Prostate gland (tissue), 2 donors: ENCODE measurements around the gene SEPTIN5. TPM values are rescaled to one million over a fixed set of nuclear protein-coding genes. Genes with fewer than 3 reads are reported as not detected.

Source experiments
- DNase-seq: peaks from one replicate; pipeline ENCODE4 v3.0.0-alpha.2; 2019; ENCODE audit warnings: low spot score
- H3K27ac ChIP-seq, 2 donors: fragments of 200-600 bp; sonication (generic); 2 replicates each; pipeline ENCODE4 v1.5.1; 2017 to 2019
- H3K27me3 ChIP-seq: fragments of 200-600 bp; sonication (generic); replicated peaks from 2 replicates; pipeline ENCODE4 v1.5.1; 2019; ENCODE audit not compliant: insufficient read depth
- H3K36me3 ChIP-seq, 2 donors: fragments of 200-600 bp; sonication (generic); 1 replicate in 1 of 2; 2 replicates in 1 of 2; pipeline versions ENCODE4 v1.5.1 to v1.8.1; 2017 to 2019
- H3K4me1 ChIP-seq: fragments of 200-600 bp; sonication (generic); replicated peaks from 2 replicates; pipeline ENCODE4 v1.5.1; 2019
- H3K4me3 ChIP-seq, 2 donors: fragments of 200-600 bp; sonication (generic); 2 replicates each; pipeline ENCODE4 v1.5.1; 2017 to 2019
- H3K9me3 ChIP-seq: fragments of 200-600 bp; sonication (generic); 2 replicates; pipeline ENCODE4 v1.5.1; 2017
- POLR2A ChIP-seq: fragments of 450-650 bp; IDR thresholded peaks from one replicate; pipeline ENCODE4 v1.6.1; 2016; ENCODE audit warnings: antibody characterized with exemption, mild to moderate bottlenecking
- POLR2AphosphoS5 ChIP-seq: sonication (generic); formaldehyde crosslinking; IDR thresholded peaks from one replicate; pipeline ENCODE4 v1.6.1; 2017; ENCODE audit warnings: antibody characterized with exemption
- WGBS: methylation state at CpG from one replicate; pipeline ENCODE4 v1.1.5; 2018; 5-methylcytosine and 5-hydroxymethylcytosine counted together
- intact Hi-C: fragments of 100-400 bp; cut with DNase I; formaldehyde crosslinking; loops from one replicate; pipeline ENCODE4 v1.14.2; 2022
- total RNA-seq, 2 donors: library from RNA; depleted of rRNA; stranded (reverse); fragments of >200 nt; gene quantifications; one replicate each; pipeline ENCODE4 v1.1.0, GENCODE V29; 2016
- TF ChIP-seq, protein P1 (sequence below), 4 experiments: fragments of 200-600 bp in 2 of 4; fragments of 450-650 bp in 2 of 4; sonication (generic) in 2 of 4; IDR thresholded peaks; 1 replicate in 3 of 4; 2 replicates in 1 of 4; pipeline ENCODE4 v1.5.1; 2016 to 2019; ENCODE audit warnings: antibody characterized with exemption in 4 of 4, mild to moderate bottlenecking in 2 of 4, moderate library complexity in 2 of 4

The SEPTIN5 gene
- total RNA-seq, 2 donors from 2014 or later = 17.1 to 96.2 TPM

DNA sequence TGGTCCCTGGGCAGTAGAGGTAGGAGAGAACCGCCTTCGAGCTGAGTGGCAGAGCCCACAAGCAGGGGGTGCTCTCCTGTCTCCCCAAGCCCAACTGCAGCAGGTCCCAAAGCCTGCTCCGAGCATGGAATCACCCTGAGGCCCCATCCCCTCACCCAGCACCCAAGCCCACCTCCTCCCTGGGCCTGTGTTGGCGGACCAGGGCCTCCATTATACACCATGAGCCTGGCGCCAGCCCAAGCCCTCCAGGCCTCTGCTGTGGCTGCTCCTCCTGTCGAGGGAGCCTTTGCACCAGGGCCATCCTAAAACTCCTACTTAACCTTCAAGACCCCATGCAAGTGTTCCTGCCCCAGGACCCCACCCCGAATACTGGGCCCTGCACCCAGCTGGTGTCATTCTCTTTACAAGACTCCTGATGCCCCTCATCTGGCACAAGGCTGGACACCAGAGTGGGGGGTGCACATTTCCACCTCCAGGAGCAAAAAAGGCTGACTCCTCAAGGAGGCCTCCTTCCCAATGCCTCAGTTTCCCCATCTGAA lies 25.7 kb downstream of the SEPTIN5 start:
- no peak for DNase-seq
- 87% methylated on average over 4 of the region's 7 CpGs for WGBS
- Histone ChIP-seq H3K4me3 (no peak overlapping the region), H3K9me3 (no peaks in the 10 kb centered on the region), H3K27me3 (no peaks in the 10 kb centered on the region), H3K27ac (no peak overlapping the region), H3K36me3 (no peaks in the 10 kb centered on the region), H3K4me1 (no peaks in the 10 kb centered on the region)
- intact Hi-C loops = no loop called here
- TF ChIP-seq POLR2A (no peak), POLR2AphosphoS5 (no peak)
- TF ChIP-seq, protein P1, sequence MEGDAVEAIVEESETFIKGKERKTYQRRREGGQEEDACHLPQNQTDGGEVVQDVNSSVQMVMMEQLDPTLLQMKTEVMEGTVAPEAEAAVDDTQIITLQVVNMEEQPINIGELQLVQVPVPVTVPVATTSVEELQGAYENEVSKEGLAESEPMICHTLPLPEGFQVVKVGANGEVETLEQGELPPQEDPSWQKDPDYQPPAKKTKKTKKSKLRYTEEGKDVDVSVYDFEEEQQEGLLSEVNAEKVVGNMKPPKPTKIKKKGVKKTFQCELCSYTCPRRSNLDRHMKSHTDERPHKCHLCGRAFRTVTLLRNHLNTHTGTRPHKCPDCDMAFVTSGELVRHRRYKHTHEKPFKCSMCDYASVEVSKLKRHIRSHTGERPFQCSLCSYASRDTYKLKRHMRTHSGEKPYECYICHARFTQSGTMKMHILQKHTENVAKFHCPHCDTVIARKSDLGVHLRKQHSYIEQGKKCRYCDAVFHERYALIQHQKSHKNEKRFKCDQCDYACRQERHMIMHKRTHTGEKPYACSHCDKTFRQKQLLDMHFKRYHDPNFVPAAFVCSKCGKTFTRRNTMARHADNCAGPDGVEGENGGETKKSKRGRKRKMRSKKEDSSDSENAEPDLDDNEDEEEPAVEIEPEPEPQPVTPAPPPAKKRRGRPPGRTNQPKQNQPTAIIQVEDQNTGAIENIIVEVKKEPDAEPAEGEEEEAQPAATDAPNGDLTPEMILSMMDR (IDR thresholded peaks at IDR 0.05) = no peak

DNA sequence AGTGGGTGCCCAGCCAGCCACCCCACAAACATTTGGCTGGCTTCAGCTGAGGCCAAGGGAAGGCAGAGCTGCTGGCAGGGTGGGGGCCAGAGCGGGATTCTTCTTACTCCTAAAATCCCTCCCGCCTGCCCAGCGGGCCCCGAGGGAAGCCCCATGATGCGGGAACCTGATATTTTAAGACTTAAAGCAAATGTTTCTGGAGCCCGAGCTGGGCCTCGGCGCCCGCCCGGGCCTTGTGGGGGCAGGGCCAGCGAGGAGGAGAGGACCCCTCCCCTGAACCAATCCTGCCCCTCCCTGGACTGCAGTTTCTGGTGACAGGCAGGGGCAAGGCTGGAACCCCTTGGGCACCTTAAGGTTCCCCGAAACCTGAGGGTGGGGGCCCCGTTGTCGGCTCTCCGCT lies 26.3 kb downstream of the SEPTIN5 start:
- H3K4me1 ChIP-seq = no peaks in the 10 kb centered on the region
- H3K36me3 ChIP-seq = no peaks in the 10 kb centered on the region
- H3K27me3 ChIP-seq = no peaks in the 10 kb centered on the region
- H3K27ac ChIP-seq = no peak overlapping the region
- no peaks in the 10 kb centered on the region for H3K9me3 ChIP-seq
- no peak overlapping the region for H3K4me3 ChIP-seq
- 89% methylated on average over 15 of the region's 15 CpGs for WGBS
- intact Hi-C loops = no loop called here
- no peak for DNase-seq
- TF ChIP-seq, protein P1 (IDR thresholded peaks at IDR 0.05) = no peak
- no peak for TF ChIP-seq POLR2A
- no peak for TF ChIP-seq POLR2AphosphoS5

DNA sequence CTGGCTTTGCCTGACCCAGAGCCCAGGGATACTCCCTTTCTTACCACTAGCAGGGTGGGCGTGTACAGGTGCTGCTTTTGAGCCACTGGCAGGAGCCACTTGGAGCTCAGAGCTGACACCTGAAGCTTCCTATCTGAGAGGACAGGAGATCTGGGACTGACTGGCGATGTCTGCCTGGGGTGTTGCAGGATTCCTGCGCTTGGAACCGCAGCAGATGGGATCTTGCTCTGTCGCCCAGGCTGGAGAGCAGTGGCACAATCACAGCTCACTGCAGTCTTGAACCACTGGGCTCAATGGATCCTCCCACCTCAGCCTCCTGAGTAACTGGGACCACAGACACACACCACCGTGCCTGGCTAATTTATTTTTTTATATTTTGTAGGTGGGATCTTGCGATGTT lies 26.8 kb downstream of the SEPTIN5 start:
- TF ChIP-seq POLR2A = no peak
- TF ChIP-seq POLR2AphosphoS5 = no peak
- TF ChIP-seq, protein P1 (IDR thresholded peaks at IDR 0.05) = no peak
- no peak for DNase-seq
- Histone ChIP-seq H3K9me3 (no peaks in the 10 kb centered on the region), H3K4me3 (no peak overlapping the region), H3K27ac (no peak overlapping the region), H3K36me3 (no peaks in the 10 kb centered on the region), H3K4me1 (no peaks in the 10 kb centered on the region), H3K27me3 (no peaks in the 10 kb centered on the region)
- whole genome bisulfite sequencing = 99% methylated on average over 7 of the region's 7 CpGs
- intact Hi-C loops = no loop called here

DNA sequence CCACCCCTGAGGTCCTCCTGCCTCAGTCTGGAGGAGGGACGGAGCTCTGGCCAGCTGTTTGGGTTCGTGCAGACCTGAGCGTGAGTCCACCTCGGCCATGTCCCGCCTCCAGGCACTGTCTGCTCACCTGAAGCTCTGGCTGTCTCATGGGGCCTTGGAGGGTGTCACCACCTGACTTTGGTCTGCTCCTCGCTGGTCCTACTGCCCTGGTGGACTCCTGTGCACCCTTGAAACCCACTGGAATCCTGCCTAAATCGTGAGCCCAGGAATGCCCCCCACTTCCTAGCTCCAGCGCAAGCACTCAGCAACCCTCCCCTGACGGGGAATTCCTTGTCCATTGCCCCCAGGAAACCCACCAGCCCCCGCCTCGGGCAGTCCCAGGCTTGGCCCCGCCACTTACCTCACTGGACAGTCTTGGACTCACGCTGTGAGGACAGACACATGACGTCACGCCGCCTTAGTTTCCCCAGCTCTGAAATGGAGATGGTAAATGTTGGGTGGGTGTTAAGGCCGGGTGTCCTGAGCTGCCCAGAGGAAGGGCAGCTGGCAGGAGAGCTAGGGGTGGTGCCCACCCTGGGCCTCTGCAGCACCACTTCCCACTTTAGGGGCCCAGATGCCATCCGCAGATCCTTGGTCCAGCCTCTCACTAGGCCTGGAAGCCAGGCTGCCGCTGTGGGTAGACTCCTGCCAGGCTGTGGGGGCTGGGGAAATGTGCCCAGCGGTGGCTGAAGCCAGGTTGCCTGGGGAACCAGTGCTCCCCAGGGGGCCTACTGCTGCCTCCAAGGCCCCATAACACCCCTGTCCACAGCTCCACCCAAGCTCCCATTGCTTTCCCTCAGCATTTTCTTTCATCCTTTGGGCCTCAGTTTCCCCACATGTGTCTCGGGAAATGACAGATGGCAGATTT lies 28.1 kb downstream of the SEPTIN5 start:
- no peak for DNase-seq
- Histone ChIP-seq H3K27me3 (no peaks in the 10 kb centered on the region), H3K9me3 (no peaks in the 10 kb centered on the region), H3K27ac (no peak overlapping the region), H3K4me3 (no peak overlapping the region), H3K36me3 (no peaks in the 10 kb centered on the region), H3K4me1 (no peaks in the 10 kb centered on the region)
- intact Hi-C loops = no loop called here
- WGBS = 91% methylated on average over 21 of the region's 21 CpGs
- no peak for TF ChIP-seq POLR2AphosphoS5
- TF ChIP-seq, protein P1 (IDR thresholded peaks at IDR 0.05) = no peak
- no peak for TF ChIP-seq POLR2A
